Right cardiac atrium (tissue), 5 donors: ENCODE measurements around the gene VGLL2. TPM values are rescaled to one million over a fixed set of nuclear protein-coding genes. Genes with fewer than 3 reads are reported as not detected.

Experiments
- ATAC-seq, 2 donors: fragments of 200-7000 bp; cut with Tn5 transposase; one replicate each; pipeline versions ENCODE4 v1.8.0 to v1.9.1; 2020; ENCODE audit warnings: moderate library complexity in 2 of 2, mild to moderate bottlenecking in 1 of 2
- DNase-seq, 3 donors: peaks; one replicate each; pipeline ENCODE4 v3.0.0-alpha.2; 2020
- H3K27ac ChIP-seq: one replicate; pipeline ENCODE4 v1.5.1; 2013; ENCODE audit warnings: mild to moderate bottlenecking, low read length, control low read depth, moderate library complexity
- H3K27me3 ChIP-seq: one replicate; pipeline ENCODE4 v1.6.1; 2013; ENCODE audit not compliant: control insufficient read depth, insufficient read depth
- H3K4me1 ChIP-seq: one replicate; pipeline ENCODE4 v1.6.1; 2013; ENCODE audit warnings: low read length; ENCODE audit not compliant: control insufficient read depth, insufficient read depth
- H3K4me3 ChIP-seq: one replicate; pipeline ENCODE4 v1.5.1; 2013; ENCODE audit warnings: low read length, control low read depth
- H3K9me3 ChIP-seq: one replicate; pipeline ENCODE4 v1.6.1; 2013; ENCODE audit warnings: low read length; ENCODE audit not compliant: control insufficient read depth
- WGBS: extraction: QIAGEN DNeasy Blood & Tissue Kit; methylation state at CpG from one replicate; pipeline ENCODE4 v1.1.7; 2013; 5-methylcytosine and 5-hydroxymethylcytosine counted together
- intact Hi-C, 4 donors: fragments of 100-400 bp; cut with DNase I; formaldehyde crosslinking; loops; one replicate each; pipeline versions ENCODE4 v1.11.0 to v1.14.0; 2022 to 2023
- long read RNA-seq, 4 donors: library from polyadenylated mRNA; unstranded; transcript quantifications; one replicate each; pipeline ENCODE4 v2.0.0, GENCODE V29; 2020 to 2021
- polyA plus RNA-seq: library from polyadenylated mRNA; stranded (reverse); fragments of 200-250 nt; gene quantifications from one replicate; pipeline ENCODE4 v1.2.3, GENCODE V29; 2013
- total RNA-seq, 4 donors: library from RNA; stranded (reverse); fragmentation: NEBNext Ultra II Directional; extraction: Animal tissue kit (Norgen Biotek cat#: 25700); gene quantifications; one replicate each; pipeline ENCODE4 v1.2.1, GENCODE V29; 2021
- donor health status: healthy with polysubstance abuse.
- donor health status: DM: no; HTN: yes; CAD: no.
- donor health status: DM: no; HTN: no; CAD: no.
- donor health status: DM: no; HTN: yes; CAD: no; lungs with severe emphysema.
- donor health status: DM: yes; HTN: yes; CAD: no.

The VGLL2 gene
- total RNA-seq (10 to 100 TPM in 1 of 4 donors, 1 to 10 TPM in 3; 1.9 to 22.8 (median 3.5) TPM), polyA plus RNA-seq (1.8 TPM)
- long read RNA-seq, donor 1, partial matches to known transcripts, result 0 of 3 reads
- long read RNA-seq, donor 1, other reads (novel, unspliced or antisense), result 1 of 3 reads
- long read RNA-seq, donor 2, transcript VGLL2-201 (4 exons, 2,212 nt), result major isoform, 5 of 6 reads
- long read RNA-seq, donor 2, partial matches to known transcripts, result 0 of 6 reads
- long read RNA-seq, donor 2, other reads (novel, unspliced or antisense), result 1 of 6 reads
- long read RNA-seq, donor 3, partial matches to known transcripts, result 1 of 1 reads
- long read RNA-seq, donor 3, other reads (novel, unspliced or antisense), result 0 of 1 reads
- long read RNA-seq, donor 4, transcript VGLL2-201 (4 exons, 2,212 nt), result major isoform, 26 of 46 reads
- long read RNA-seq, donor 4, transcript VGLL2-202 (3 exons, 1,709 nt), result minor isoform, 8 of 46 reads
- long read RNA-seq, donor 4, partial matches to known transcripts, result 2 of 46 reads
- long read RNA-seq, donor 4, other reads (novel, unspliced or antisense), result 10 of 46 reads

- Histone ChIP-seq H3K27ac (no peak within 1 kb of the TSS), H3K4me3 (peak within 1 kb of the TSS; percentile 25), H3K4me1 (peaks cover 9% of the 10 kb centered on the region), H3K9me3 (no peaks in the 10 kb centered on the region), H3K27me3 (peaks cover 2% of the 10 kb centered on the region)
- WGBS, result 1% methylated on average over 63 of the region's 63 CpGs
- DNase-seq (peak; percentile 40 to 78 (median 60)), ATAC-seq (peak; percentile 76 to 77)
- intact Hi-C loops, result no loop called here
These were observed at the start of gene VGLL2 for GRCh38 chr6:117265410-117266256. TSS of gene VGLL2 (plus strand) at chr6:117265558. CDS start at chr6:117265764, 206 bp downstream.

GRCh38 chr6:117222861-117223260, 42.5 kb upstream of the VGLL2 start:
- Histone ChIP-seq H3K4me1 (no peaks in the 10 kb centered on the region), H3K9me3 (no peaks in the 10 kb centered on the region), H3K27ac (no peak overlapping the region), H3K27me3 (no peaks in the 10 kb centered on the region), H3K4me3 (no peak overlapping the region)
- ATAC-seq (no peak), DNase-seq (no peak)
- intact Hi-C loops, result no loop called here
- 88% methylated on average over 3 of the region's 3 CpGs for WGBS

- intact Hi-C loops, result no loop called here
- no peaks in the 10 kb centered on the region for H3K27me3 ChIP-seq
- DNase-seq (no peak), ATAC-seq (no peak)
- H3K4me3 ChIP-seq, result no peak overlapping the region
- H3K27ac ChIP-seq, result no peak overlapping the region
- 95% methylated on average over 1 of the region's 1 CpG for WGBS
- no peaks in the 10 kb centered on the region for H3K4me1 ChIP-seq
- H3K9me3 ChIP-seq, result no peaks in the 10 kb centered on the region
These were observed 38.6 kb upstream of the VGLL2 start for GRCh38 chr6:117226778-117227177.

GRCh38 chr6:117227245-117227962, 38.0 kb upstream of the VGLL2 start:
- DNase-seq, result no peak
- Histone ChIP-seq H3K9me3 (no peaks in the 10 kb centered on the region), H3K4me1 (no peaks in the 10 kb centered on the region), H3K4me3 (no peak overlapping the region), H3K27ac (no peak overlapping the region), H3K27me3 (no peaks in the 10 kb centered on the region)
- intact Hi-C loops, result no loop called here
- ATAC-seq, result no peak
- WGBS, result 65% methylated on average over 3 of the region's 3 CpGs

GRCh38 chr6:117228202-117228601, 37.2 kb upstream of the VGLL2 start:
- intact Hi-C loops, result no loop called here
- ATAC-seq, result no peak
- 62% methylated on average over 1 of the region's 1 CpG for WGBS
- H3K27me3 ChIP-seq, result no peaks in the 10 kb centered on the region
- no peak overlapping the region for H3K4me3 ChIP-seq
- DNase-seq, result no peak
- no peaks in the 10 kb centered on the region for H3K4me1 ChIP-seq
- no peak overlapping the region for H3K27ac ChIP-seq
- H3K9me3 ChIP-seq, result no peaks in the 10 kb centered on the region

GRCh38 chr6:117229870-117230269, 35.5 kb upstream of the VGLL2 start:
- Histone ChIP-seq H3K27ac (no peak overlapping the region), H3K4me1 (no peaks in the 10 kb centered on the region), H3K27me3 (no peaks in the 10 kb centered on the region), H3K9me3 (no peaks in the 10 kb centered on the region), H3K4me3 (no peak overlapping the region)
- DNase-seq (no peak), ATAC-seq (no peak)
- intact Hi-C loops, result no loop called here
- WGBS, result 72% methylated on average over 1 of the region's 1 CpG

- DNase-seq (no peak), ATAC-seq (no peak)
- intact Hi-C loops, result no loop called here
- Histone ChIP-seq H3K27me3 (no peaks in the 10 kb centered on the region), H3K9me3 (no peaks in the 10 kb centered on the region), H3K4me1 (no peaks in the 10 kb centered on the region), H3K27ac (no peak overlapping the region), H3K4me3 (no peak overlapping the region)
- 73% methylated on average over 2 of the region's 2 CpGs for WGBS
These were observed 33.9 kb upstream of the VGLL2 start for GRCh38 chr6:117231466-117231865.

- Histone ChIP-seq H3K27me3 (no peaks in the 10 kb centered on the region), H3K27ac (no peak overlapping the region), H3K9me3 (no peaks in the 10 kb centered on the region), H3K4me1 (no peaks in the 10 kb centered on the region), H3K4me3 (no peak overlapping the region)
- DNase-seq, result no peak
- 67% methylated on average over 4 of the region's 4 CpGs for WGBS
- no peak for ATAC-seq
- intact Hi-C loops, result no loop called here
These were observed 33.2 kb upstream of the VGLL2 start for GRCh38 chr6:117232196-117232595.

- 45% methylated on average over 3 of the region's 3 CpGs for WGBS
- Histone ChIP-seq H3K9me3 (no peaks in the 10 kb centered on the region), H3K4me1 (no peaks in the 10 kb centered on the region), H3K27me3 (no peaks in the 10 kb centered on the region), H3K27ac (no peak overlapping the region), H3K4me3 (no peak overlapping the region)
- DNase-seq (no peak), ATAC-seq (no peak)
- intact Hi-C loops, result no loop called here
These were observed 32.2 kb upstream of the VGLL2 start for GRCh38 chr6:117233145-117233544.

- DNase-seq (no peak), ATAC-seq (no peak)
- Histone ChIP-seq H3K27ac (no peak overlapping the region), H3K4me1 (no peaks in the 10 kb centered on the region), H3K4me3 (no peak overlapping the region), H3K27me3 (no peaks in the 10 kb centered on the region), H3K9me3 (no peaks in the 10 kb centered on the region)
- 69% methylated on average over 2 of the region's 2 CpGs for WGBS
- intact Hi-C loops, result no loop called here
These were observed 27.8 kb upstream of the VGLL2 start for GRCh38 chr6:117237561-117237960.
